Breast epithelium (tissue), 3 donors: ENCODE data around the gene GABRE.

Experiments used
- CTCF ChIP-seq, 3 donors: fragments of 450-650 bp; IDR thresholded peaks; one replicate each; pipeline ENCODE4 v1.5.1; 2016 to 2017; ENCODE audit warnings: antibody characterized with exemption in 3 of 3, mild to moderate bottlenecking in 3 of 3, moderate library complexity in 3 of 3
- POLR2A ChIP-seq: fragments of 450-650 bp; IDR thresholded peaks from one replicate; pipeline ENCODE4 v1.6.1; 2016; ENCODE audit warnings: antibody characterized with exemption, mild to moderate bottlenecking, moderate library complexity
- POLR2AphosphoS5 ChIP-seq, 3 donors: sonication (generic); formaldehyde crosslinking; IDR thresholded peaks; one replicate each; pipeline ENCODE4 v1.6.1; 2017; ENCODE audit warnings: antibody characterized with exemption in 3 of 3

- TF ChIP-seq CTCF (IDR thresholded peaks at IDR 0.05) = no peak
- no peak for TF ChIP-seq POLR2A
- no peak for TF ChIP-seq POLR2AphosphoS5 (IDR thresholded peaks at IDR 0.05)
These were observed 4.4 kb downstream of the GABRE start for GRCh38 chrX:151970027-151970426.
